Ishikawa (cell line): ENCODE measurements around the gene ZC3H6.

Source experiments
- EGR1 ChIP-seq: IDR thresholded peaks from 2 replicates; pipeline ENCODE4 v1.6.1; 2012
- EP300 ChIP-seq: IDR thresholded peaks from 2 replicates; pipeline ENCODE4 v1.6.1; 2012; ENCODE audit warnings: borderline replicate concordance
- FOXM1 ChIP-seq: IDR thresholded peaks from 2 replicates; pipeline ENCODE4 v1.6.1; 2012; ENCODE audit warnings: low read depth, borderline replicate concordance
- RAD21 ChIP-seq: IDR thresholded peaks from 2 replicates; pipeline ENCODE4 v1.6.1; 2012; ENCODE audit warnings: low read depth
- REST ChIP-seq: IDR thresholded peaks from 2 replicates; pipeline ENCODE4 v1.6.1; 2012; ENCODE audit warnings: low read depth, mild to moderate bottlenecking
- TAF1 ChIP-seq: IDR thresholded peaks from 2 replicates; pipeline ENCODE4 v1.6.1; 2012; ENCODE audit warnings: low read depth, mild to moderate bottlenecking
- USF1 ChIP-seq: IDR thresholded peaks from 2 replicates; pipeline ENCODE4 v1.6.1; 2012
- YY1 ChIP-seq: IDR thresholded peaks from 2 replicates; pipeline ENCODE4 v1.6.1; 2012; ENCODE audit warnings: low read depth

DNA sequence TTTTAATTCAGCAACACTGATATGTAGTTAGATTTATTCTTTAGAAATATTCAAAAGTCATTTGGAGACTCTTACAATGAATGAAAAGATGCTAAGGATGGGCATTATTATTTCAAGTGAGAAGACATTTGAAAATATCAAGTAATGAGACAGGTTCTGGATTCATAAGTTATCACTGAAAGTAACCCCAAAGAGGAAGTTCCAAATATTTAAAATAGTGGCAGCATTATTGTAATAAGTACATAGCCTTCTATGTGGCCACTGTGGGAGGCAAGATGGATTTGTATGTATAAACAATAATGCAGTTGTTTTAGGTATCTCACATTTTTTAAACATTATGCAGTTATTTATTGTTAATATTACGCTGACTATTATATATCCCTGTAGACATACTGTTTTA is 29.7 kb downstream of the ZC3H6 start:
- TF ChIP-seq USF1 = no peak
- no peak for TF ChIP-seq REST
- no peak for TF ChIP-seq RAD21
- no peak for TF ChIP-seq EGR1
- TF ChIP-seq EP300 = no peak
- no peak for TF ChIP-seq TAF1
- no peak for TF ChIP-seq YY1
- no peak for TF ChIP-seq FOXM1
